Karpas-422 (cell line): Measurements from ENCODE around the gene ST6GALNAC2. TPM values are rescaled to one million over a fixed set of nuclear protein-coding genes. Genes with fewer than 3 reads are reported as not detected.

Experiments
- DNase-seq: peaks from one replicate; pipeline ENCODE4 v3.0.0-alpha.2; 2015
- H2AFZ ChIP-seq: fragments of 200-600 bp; sonication (generic); 2 replicates; pipeline ENCODE4 v1.6.1; 2014; ENCODE audit warnings: antibody characterized with exemption, low read length, mixed read lengths
- H3K27ac ChIP-seq: fragments of 200-600 bp; sonication (generic); 2 replicates; pipeline ENCODE4 v1.5.1; 2014; ENCODE audit warnings: mild to moderate bottlenecking, low read length, moderate library complexity
- H3K27me3 ChIP-seq: fragments of 200-600 bp; sonication (generic); 2 replicates; pipeline ENCODE4 v1.6.1; 2014; ENCODE audit warnings: low read length, mixed read lengths
- H3K36me3 ChIP-seq: fragments of 200-600 bp; sonication (generic); 2 replicates; pipeline ENCODE4 v1.6.1; 2014; ENCODE audit warnings: low read length, mixed read lengths; ENCODE audit not compliant: insufficient read depth
- H3K4me1 ChIP-seq: fragments of 200-600 bp; sonication (generic); 2 replicates; pipeline ENCODE4 v1.6.1; 2014; ENCODE audit warnings: mild to moderate bottlenecking, low read length, mixed read lengths
- H3K4me2 ChIP-seq: fragments of 200-600 bp; sonication (generic); 2 replicates; pipeline ENCODE4 v1.6.1; 2014; ENCODE audit warnings: low read length, low read depth, mild to moderate bottlenecking; ENCODE audit not compliant: poor library complexity, severe bottlenecking
- H3K4me3 ChIP-seq: fragments of 200-600 bp; sonication (generic); 2 replicates; pipeline ENCODE4 v1.5.1; 2014; ENCODE audit warnings: mild to moderate bottlenecking, antibody characterized with exemption, low read length, mixed read lengths
- H3K79me2 ChIP-seq: fragments of 200-600 bp; sonication (generic); 2 replicates; pipeline ENCODE4 v1.6.1; 2014; ENCODE audit warnings: mild to moderate bottlenecking, low read length, mixed read lengths
- H3K9ac ChIP-seq: fragments of 200-600 bp; sonication (generic); 2 replicates; pipeline ENCODE4 v1.6.0; 2014; ENCODE audit warnings: low read length
- H3K9me2 ChIP-seq: fragments of 200-600 bp; sonication (generic), shearing (Covaris generic); replicated peaks from 2 replicates; pipeline ENCODE4 v1.6.0; 2014; ENCODE audit warnings: mild to moderate bottlenecking, low read length, moderate library complexity; ENCODE audit not compliant: insufficient read depth
- H3K9me3 ChIP-seq: fragments of 300-700, 200-600 bp; sonication (generic); 2 replicates; pipeline ENCODE4 v1.6.1; 2014; ENCODE audit warnings: low read length, mixed read lengths
- H4K20me1 ChIP-seq: fragments of 200-600 bp; sonication (generic); 2 replicates; pipeline ENCODE4 v1.6.1; 2014; ENCODE audit warnings: mild to moderate bottlenecking, antibody characterized with exemption, low read length, low read depth; ENCODE audit not compliant: insufficient read depth
- total RNA-seq: library from RNA; depleted of rRNA; stranded (reverse); fragments of >200 nt; shearing (Covaris generic); gene quantifications from 2 replicates; pipeline ENCODE4 v1.2.3, GENCODE V29; 2014; ENCODE audit warnings: low replicate concordance

The ST6GALNAC2 gene
- total RNA-seq, 1 experiment from 2014 or later: not detected

DNA sequence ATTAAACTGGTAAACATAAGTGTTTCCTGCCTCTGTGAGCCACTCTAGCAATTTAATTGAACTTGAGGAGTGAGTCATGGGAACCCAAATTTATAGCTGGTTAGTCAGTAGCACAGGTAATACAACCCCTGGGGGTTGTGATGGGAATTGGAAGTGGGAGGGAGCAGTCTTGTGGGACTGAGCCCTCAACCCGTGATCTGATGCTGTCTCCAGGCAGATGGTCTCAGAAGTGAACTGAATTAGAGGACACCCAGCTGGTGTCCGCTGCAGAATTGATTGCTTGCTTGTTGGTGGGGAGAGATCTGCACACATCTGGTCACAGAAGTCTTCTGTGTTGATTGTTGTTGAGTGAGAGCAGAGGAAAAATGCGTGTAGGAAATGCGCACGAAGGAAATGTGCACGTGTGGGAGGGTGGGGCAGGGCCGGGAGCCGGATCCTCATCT is 7.7 kb upstream of the ST6GALNAC2 start:
- no peak for DNase-seq
- H3K79me2 ChIP-seq: no peaks in the 10 kb centered on the region
- no peaks in the 10 kb centered on the region for H3K9me2 ChIP-seq
- H3K9ac ChIP-seq: no peak overlapping the region
- no peaks in the 10 kb centered on the region for H3K9me3 ChIP-seq
- no peak overlapping the region for H3K27ac ChIP-seq
- H3K4me2 ChIP-seq: no peak overlapping the region
- no peaks in the 10 kb centered on the region for H3K27me3 ChIP-seq
- no peak overlapping the region for H3K4me3 ChIP-seq
- peaks cover 3% of the 10 kb centered on the region; the same call in 1 of the 2 replicates for H3K4me1 ChIP-seq
- H2AFZ ChIP-seq: no peak overlapping the region
- no peaks in the 10 kb centered on the region for H4K20me1 ChIP-seq
- no peaks in the 10 kb centered on the region for H3K36me3 ChIP-seq

DNA sequence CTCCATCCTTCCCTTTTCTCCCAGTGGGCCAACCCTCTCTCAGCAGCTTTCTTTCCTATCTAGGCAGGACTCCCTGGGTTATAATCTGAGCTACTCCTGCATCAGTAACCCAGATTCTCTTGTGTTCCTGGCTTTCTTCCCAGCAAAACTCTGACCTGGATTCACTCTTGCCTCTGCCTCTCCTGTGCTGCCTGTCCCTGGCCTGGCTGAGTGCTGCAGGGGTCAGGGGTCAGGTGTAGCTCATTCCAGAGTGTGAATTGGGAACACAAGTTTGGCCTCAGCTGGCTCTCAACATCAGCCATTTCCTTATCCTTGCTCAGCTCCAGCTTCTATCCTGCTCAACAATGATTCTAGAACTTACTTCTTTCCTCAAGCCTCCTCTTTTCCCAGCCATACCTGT is 2.5 kb upstream of the ST6GALNAC2 start:
- Histone ChIP-seq H3K27ac (no peak overlapping the region), H3K4me1 (no peaks in the 10 kb centered on the region), H3K4me3 (no peak overlapping the region), H2AFZ (no peak overlapping the region), H3K9me3 (no peaks in the 10 kb centered on the region), H3K9ac (no peak overlapping the region), H3K79me2 (no peaks in the 10 kb centered on the region), H4K20me1 (no peaks in the 10 kb centered on the region), H3K27me3 (no peaks in the 10 kb centered on the region), H3K9me2 (no peaks in the 10 kb centered on the region), H3K36me3 (no peaks in the 10 kb centered on the region), H3K4me2 (no peak overlapping the region)
- DNase-seq: no peak

GRCh38 chr17:76586741-76587487 is 1.3 kb upstream of the ST6GALNAC2 start:
- no peak for DNase-seq
- Histone ChIP-seq H3K9ac (no peak overlapping the region), H3K4me3 (no peak overlapping the region), H3K36me3 (no peaks in the 10 kb centered on the region), H3K4me1 (no peaks in the 10 kb centered on the region), H3K9me3 (no peaks in the 10 kb centered on the region), H3K27me3 (no peaks in the 10 kb centered on the region), H4K20me1 (no peaks in the 10 kb centered on the region), H3K79me2 (no peaks in the 10 kb centered on the region), H3K4me2 (no peak overlapping the region), H3K27ac (no peak overlapping the region), H2AFZ (no peak overlapping the region), H3K9me2 (no peaks in the 10 kb centered on the region)

GRCh38 chr17:76585033-76585648 is 519 bp downstream of the ST6GALNAC2 start:
- Histone ChIP-seq H3K4me1 (no peaks in the 10 kb centered on the region), H3K27ac (no peak overlapping the region), H3K79me2 (no peaks in the 10 kb centered on the region), H3K9ac (no peak overlapping the region), H3K4me3 (no peak overlapping the region), H3K36me3 (no peaks in the 10 kb centered on the region), H4K20me1 (no peaks in the 10 kb centered on the region), H3K27me3 (no peaks in the 10 kb centered on the region), H2AFZ (no peak overlapping the region), H3K4me2 (no peak overlapping the region), H3K9me3 (no peaks in the 10 kb centered on the region), H3K9me2 (no peaks in the 10 kb centered on the region)
- DNase-seq: no peak

DNA sequence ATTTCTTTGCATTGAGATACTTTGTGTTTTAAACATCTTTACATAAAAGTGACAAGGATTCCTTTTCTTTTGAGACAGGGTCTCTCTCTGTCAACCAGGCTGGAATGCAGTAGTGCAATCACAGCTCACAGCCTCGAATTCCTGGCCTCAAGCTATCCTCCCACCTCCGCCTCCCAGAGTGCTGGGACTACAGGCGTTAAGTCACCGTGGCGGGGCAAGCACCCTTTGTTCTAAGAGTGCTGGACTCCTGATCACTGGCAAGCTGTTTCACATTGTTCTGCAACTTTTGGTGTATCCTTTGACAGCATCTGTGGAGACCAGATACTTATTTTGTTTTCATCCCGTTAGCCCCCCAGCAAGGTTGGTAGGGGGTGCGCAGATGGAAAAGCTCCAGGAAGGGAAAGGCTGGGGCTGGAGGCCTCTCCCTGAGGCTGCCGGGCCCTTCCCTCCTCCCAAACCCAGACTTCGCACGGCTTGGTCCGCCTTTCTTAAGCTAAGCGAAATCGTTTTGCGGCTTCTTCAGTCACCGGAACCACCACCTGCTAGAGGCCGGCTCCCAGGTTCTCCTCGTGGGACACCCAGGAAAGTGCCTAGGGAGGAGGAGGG is 1.1 kb downstream of the ST6GALNAC2 start:
- no peaks in the 10 kb centered on the region for H3K36me3 ChIP-seq
- H2AFZ ChIP-seq: no peak overlapping the region
- no peaks in the 10 kb centered on the region for H3K9me3 ChIP-seq
- no peaks in the 10 kb centered on the region for H4K20me1 ChIP-seq
- H3K27ac ChIP-seq: no peak overlapping the region
- H3K27me3 ChIP-seq: no peaks in the 10 kb centered on the region
- H3K9me2 ChIP-seq: no peaks in the 10 kb centered on the region
- H3K4me2 ChIP-seq: no peak overlapping the region
- H3K4me3 ChIP-seq: no peak overlapping the region
- no peak for DNase-seq
- H3K9ac ChIP-seq: no peak overlapping the region
- no peaks in the 10 kb centered on the region for H3K79me2 ChIP-seq
- no peaks in the 10 kb centered on the region for H3K4me1 ChIP-seq

DNA sequence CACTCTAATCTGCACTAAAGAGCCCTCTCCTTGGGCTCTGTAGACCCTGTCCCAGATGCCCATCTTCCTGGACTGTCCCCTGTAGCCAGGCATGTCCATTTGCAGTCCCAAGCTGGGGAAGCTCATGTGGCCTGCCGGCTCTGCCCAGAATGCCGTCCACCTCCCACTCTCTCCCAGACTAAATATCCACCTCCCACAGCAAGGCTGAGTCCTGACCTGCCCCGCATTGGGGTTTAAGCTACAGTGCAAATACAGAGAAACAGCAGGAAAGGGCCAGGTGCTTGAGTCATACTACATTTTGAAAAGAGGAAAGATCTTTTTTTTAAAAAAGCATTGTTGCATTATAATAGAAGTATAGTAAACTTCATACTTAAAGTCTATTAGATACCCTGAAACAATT is 3.0 kb downstream of the ST6GALNAC2 start:
- Histone ChIP-seq H3K27ac (no peak overlapping the region), H3K9me2 (no peaks in the 10 kb centered on the region), H3K9me3 (no peaks in the 10 kb centered on the region), H3K79me2 (no peaks in the 10 kb centered on the region), H3K4me1 (no peaks in the 10 kb centered on the region), H3K27me3 (no peaks in the 10 kb centered on the region), H3K9ac (no peak overlapping the region), H3K4me3 (no peak overlapping the region), H3K36me3 (no peaks in the 10 kb centered on the region), H4K20me1 (no peaks in the 10 kb centered on the region), H2AFZ (no peak overlapping the region), H3K4me2 (no peak overlapping the region)
- DNase-seq: no peak

DNA sequence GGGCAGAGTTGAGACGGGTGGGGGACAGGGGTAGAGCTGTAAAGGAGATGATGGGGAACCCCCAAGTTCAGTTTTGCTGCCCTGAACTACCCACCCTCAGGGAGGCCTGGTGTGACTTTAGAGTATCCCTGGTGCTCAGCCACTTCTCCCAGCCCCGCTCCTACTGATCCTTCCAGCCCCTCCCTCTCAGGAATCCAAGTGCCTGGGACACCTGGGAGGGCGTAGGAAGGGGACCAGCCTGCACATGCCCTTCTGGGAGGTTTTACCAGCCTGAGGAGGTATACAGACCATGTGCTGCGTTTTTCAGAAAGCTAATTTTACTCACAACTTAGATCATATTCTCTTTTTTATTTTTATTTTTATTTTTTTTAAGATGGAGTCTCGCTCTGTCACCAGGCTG is 4.1 kb downstream of the ST6GALNAC2 start:
- no peak overlapping the region for H3K4me2 ChIP-seq
- H3K4me3 ChIP-seq: no peak overlapping the region
- no peak overlapping the region for H3K9ac ChIP-seq
- H3K4me1 ChIP-seq: no peaks in the 10 kb centered on the region
- H4K20me1 ChIP-seq: no peaks in the 10 kb centered on the region
- H3K36me3 ChIP-seq: no peaks in the 10 kb centered on the region
- H3K79me2 ChIP-seq: no peaks in the 10 kb centered on the region
- H3K27me3 ChIP-seq: no peaks in the 10 kb centered on the region
- no peaks in the 10 kb centered on the region for H3K9me2 ChIP-seq
- no peak overlapping the region for H2AFZ ChIP-seq
- H3K27ac ChIP-seq: no peak overlapping the region
- H3K9me3 ChIP-seq: no peaks in the 10 kb centered on the region
- no peak for DNase-seq

DNA sequence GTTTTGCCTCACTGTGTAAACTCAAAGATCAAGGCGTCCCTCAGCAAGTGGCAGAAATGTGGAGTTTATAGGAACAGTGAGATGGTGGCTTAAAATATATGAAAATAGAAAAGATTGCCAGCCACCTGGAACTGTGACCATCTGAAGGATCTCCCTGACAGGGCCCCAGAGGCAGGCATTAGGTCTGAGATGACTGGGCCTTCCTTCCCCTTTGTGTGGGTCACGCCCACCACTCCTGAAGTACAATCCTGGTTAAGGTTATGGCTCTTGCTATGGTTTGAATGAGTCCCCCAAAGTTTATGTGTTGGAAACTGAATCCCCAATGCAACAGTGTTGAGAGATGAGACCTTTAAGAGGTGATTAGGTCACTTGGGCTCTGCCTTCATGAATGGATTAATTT is 6.4 kb downstream of the ST6GALNAC2 start:
- no peak overlapping the region for H3K27ac ChIP-seq
- no peaks in the 10 kb centered on the region for H3K36me3 ChIP-seq
- H3K9me2 ChIP-seq: no peaks in the 10 kb centered on the region
- H3K9ac ChIP-seq: no peak overlapping the region
- no peaks in the 10 kb centered on the region for H3K9me3 ChIP-seq
- no peak overlapping the region for H2AFZ ChIP-seq
- no peaks in the 10 kb centered on the region for H3K4me1 ChIP-seq
- H3K79me2 ChIP-seq: no peaks in the 10 kb centered on the region
- no peak for DNase-seq
- no peak overlapping the region for H3K4me3 ChIP-seq
- H3K4me2 ChIP-seq: no peak overlapping the region
- no peaks in the 10 kb centered on the region for H3K27me3 ChIP-seq
- no peaks in the 10 kb centered on the region for H4K20me1 ChIP-seq
